SHP77 treated with DMSO at 0.1 percent for 48 hours (cell line): ENCODE data around the gene GID8.
A peak's percentile ranks its signal among the peaks of the same experiment; 100 is the strongest.

Source experiments
- DNase-seq: peaks from one replicate; lab custom pipeline; 2025; lab: John Stamatoyannopoulos, UW

GID8 gene

DNA sequence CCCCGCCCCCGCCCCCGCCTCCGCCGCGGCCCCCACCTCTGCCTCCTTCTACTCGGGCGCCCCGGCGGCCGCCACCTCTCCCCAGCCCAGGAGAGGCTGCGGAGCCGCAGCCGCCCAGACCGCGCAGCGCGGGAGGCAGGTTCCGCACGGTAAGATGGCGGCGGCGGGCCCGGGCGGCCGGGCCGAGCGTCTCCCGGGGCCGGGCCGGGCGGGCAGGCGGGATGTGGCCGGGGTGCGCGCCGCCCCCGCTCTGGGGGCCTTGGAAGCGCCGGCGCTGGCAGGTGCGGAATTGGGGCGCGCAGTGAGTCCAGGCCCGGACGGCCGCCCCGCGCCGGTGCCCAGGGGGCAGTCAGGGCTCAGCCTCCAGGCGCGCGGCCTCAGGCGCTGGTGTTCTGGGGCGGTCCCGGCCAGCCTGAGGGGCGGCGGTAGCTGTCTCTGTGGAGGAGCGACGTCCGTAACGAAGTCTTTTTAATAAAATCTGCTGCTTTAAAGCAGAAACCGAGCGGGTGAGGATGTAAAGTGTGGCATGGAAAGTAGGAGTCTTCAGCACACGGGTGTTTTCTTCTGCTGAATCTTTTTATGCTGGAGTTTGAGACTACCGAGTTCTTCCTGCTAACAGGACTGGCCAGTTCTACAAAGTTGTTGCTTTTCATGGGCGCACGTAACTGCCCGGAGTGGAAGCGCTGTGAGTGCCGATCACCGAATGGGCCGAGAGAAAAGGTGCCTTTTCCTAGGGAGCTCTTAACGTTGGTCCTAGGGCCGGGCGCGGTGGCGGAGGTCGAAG, at the start of gene GID8:
Gene GID8, plus strand, starts transcription at position 43 of the 784 bp plus-strand sequence. CDS start 3,356 bp downstream, outside the sequence.
- DNase-seq, result no peak

DNA sequence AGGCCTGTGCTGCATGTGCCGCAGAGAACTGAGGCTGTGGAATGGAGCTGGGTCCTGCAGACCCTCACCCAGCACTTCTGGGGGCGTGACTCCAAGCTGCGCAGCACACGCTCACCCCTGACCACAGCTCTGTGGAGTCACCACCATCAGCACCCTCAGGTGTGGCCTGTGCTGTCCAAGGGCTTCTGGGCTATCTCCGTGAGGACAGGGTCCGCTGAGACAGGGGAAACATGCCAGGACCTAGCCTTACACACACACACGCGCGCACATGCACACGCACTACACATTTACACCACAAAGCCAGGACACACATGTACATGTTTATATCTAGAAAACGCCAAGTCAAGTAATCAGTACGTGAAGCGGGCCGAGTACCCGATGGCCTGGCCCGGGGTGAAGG, 49.5 kb upstream of the GID8 start:
- DNase-seq, result no peak

DNA sequence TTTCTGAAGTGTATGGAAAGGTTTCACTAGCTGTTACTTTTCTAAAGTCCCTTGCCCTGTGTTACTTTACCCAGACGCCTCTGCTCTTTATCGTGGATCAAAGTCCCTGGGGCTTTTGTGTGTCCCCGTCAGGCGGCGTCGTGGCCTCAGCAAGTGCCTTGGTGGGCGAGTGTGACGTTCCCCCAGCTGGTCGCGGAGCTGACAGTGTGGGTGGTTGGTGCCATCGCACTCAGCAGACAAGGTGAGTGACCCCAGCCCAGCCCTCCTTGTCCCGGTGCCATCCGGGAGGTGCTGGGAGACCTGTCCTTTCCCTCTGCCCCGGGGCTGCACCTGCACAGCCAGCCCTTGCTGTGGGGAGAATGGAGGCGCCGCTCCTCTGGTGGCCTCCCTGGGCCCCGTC, 49.0 kb upstream of the GID8 start:
- no peak for DNase-seq

DNA sequence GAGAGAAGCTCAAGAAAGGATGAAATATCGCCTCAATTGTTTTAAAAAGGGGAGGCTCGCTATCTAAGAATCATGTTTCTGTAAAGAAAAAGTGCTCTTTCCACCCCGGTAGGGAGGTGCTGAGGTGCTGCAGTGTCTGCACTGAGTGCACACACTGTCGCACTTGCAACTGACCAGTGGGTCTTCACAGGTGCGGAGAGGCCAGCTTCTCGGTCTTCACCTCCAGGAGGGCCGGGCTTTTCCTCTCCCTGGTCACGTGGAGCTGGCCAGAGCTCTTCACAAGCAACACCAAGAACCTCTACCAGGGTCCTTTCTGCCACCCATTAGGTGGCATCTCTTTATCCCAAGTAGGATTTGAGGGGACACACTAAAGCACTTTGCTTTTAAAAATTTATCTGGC, 48.5 kb upstream of the GID8 start:
- DNase-seq, result no peak

DNA sequence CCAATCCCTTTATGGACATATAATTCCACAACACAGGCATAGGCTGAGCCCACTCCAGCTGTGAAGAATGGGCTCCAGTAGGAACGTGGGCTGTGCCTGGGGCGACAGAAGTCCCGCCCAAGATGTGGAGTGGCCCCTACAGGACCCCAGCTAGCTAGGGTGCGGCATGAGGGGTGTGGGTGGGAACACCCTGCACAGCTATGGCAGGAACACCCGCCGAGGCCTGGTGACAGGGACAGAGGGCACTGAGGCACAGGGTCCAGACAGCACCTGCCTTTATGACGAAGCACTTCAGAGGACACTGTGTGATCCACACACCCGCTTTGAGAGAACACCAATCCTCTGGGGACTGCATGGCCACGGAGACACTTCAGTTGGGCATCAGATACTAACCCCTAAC, 48.1 kb upstream of the GID8 start:
- no peak for DNase-seq

DNA sequence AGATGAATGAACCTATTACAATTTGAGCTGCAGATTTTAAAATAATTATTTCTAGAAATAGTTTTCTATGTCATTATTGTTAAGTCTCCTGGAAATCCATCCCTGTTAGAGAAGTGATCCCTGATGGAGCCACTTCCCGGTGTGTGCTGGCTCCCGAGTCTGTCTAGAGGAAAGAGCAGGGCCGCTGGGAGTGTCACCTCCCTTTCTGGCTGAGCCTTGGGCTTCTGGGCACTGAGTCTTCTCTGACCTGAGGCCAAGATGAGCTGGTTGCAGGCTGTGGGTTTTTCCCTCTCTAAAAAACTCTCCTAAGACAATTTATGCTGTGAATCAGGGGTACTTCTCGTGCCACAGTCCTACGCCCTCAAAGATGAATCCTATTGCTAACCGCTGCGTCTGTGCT, 47.5 kb upstream of the GID8 start:
- DNase-seq, result no peak

DNA sequence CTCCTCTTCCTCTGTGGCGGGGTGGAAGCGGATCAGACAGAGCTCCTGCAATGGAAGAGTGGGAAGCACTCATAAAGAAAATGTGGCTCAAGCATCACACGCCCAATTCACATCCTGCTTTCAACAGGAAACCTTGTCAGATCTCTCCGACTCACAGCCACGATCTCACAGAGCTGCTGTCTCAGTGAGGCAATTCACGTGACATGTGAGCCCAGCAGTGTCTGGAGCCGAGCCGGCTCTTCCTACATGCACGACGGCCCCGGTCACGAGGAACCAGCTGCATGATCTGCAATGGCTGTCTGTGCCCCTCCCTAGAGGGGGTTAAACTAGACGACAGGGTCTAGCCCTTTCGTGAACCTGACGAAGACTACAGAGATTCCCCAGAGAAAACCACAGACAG, 46.8 kb upstream of the GID8 start:
- DNase-seq, result no peak

DNA sequence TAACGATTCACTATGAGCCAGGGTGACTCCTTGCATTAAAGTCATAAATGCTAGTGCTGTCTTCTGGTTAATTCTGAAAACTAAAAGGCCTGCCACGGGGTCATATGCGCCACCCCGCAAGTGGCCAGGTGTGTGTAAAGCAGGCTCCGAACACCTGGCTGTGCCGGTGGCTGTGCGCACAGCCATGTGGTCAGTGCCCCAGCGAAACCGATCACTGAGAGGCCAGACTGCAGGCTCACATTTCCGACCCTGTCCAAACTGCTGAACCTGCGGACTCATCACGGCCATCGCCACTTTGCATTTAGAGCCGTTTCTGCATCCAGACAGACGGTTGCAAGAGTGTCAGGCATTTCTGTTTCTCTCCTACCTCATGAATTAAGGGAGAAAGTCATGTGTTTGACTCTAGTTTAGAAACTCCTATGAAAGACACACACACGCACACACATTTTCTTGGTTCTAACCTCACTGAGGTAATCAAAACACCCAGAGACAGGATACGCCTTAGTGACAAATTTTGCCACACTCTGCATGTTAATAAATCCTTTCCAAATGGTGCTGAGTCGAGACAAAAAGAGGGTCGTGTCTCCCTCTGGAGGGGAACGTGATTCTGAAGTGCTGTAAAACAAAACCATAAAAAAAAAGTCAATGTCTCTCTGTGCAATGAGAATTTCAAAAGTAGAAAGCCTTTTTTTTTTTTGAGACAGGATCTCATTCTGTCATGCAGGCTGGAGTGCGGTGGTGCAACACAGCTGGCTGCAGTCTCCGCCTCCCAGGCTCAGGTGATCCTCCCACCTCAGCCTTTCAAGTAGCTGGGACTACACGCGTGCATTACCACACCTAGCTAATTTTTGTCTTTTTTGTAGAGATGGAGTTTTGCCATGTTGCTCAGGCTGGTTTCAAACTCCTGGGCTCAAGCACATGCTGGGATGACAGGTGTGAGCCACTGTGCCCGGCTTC, 45.3 kb upstream of the GID8 start:
- no peak for DNase-seq

DNA sequence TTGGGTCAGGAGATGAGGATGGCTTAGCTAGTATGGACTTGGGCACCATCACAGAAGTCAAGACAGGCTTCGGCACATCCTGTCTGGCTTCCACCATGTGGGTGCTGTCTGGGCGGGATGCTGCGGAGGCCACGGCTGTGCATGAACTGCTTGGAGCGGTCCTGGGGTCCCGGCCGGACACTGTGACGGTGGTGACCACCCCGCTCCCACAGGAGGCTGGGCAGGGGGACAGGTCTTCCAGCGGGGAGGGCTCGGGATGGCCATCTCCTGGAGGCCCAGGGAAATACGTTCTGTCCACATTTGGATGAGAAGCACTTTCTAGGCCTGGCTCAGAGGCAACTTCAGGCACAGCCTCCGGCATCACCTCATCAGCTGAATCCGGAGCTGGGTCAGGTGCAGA, 44.2 kb upstream of the GID8 start:
- no peak for DNase-seq

DNA sequence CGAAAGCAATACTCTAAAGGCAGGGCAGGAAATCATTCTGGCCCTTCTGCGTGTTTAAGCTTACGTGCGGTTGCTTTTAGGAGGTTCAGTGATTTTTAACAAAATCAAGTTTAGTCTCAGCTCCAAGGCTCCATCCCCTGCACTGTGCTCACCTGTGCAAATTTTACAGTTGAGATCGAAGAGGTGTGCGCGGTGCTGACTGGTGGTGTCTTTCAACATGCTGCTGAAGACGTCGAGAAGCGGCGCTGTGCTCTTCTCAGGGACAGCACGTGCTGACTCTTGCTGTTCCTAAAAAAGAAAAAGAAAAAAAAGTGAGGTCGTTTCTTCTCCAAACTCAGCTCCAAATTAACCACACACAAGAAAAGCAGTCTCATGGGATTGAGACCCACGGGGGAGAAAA, 43.7 kb upstream of the GID8 start:
- DNase-seq, result no peak

DNA sequence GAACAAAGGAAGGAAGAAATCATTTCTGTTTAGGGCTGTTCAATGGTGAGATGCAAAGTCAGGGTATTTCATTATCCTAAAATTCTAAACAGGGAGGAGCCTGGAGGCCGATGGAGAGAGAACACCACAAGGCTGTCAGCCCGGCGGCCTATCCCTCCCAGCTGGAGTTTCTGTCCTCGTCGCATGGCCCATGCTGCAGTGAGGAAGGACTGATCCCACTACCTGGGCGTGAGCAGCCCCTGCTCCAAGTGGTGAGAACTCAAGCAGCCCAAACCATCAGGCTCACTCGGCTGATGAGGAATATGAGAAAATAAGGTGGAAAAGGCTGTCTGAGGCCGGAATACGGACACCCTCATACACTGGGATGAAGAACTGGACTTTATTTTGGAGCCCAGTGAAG, 42.4 kb upstream of the GID8 start:
- DNase-seq, result no peak

DNA sequence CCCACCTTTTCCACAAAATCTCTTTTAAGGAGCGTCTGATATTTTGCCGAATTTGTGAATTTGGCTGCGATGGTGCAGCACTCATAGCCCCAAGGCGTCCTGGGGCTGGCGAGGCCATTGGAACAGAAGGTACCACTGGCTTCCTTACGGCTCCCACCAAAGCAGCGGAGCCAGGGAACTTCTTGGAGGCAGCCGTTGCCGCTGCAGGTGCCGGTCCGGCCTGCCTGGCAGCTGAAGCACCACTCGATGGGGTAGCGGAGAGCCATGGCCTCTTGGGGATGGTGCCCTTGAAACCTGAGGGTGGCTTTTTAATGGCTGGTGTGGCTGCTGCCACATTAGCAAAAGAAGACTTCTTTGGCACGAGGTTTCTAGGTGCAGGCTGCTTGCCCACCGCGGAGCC, 41.4 kb upstream of the GID8 start:
- no peak for DNase-seq

DNA sequence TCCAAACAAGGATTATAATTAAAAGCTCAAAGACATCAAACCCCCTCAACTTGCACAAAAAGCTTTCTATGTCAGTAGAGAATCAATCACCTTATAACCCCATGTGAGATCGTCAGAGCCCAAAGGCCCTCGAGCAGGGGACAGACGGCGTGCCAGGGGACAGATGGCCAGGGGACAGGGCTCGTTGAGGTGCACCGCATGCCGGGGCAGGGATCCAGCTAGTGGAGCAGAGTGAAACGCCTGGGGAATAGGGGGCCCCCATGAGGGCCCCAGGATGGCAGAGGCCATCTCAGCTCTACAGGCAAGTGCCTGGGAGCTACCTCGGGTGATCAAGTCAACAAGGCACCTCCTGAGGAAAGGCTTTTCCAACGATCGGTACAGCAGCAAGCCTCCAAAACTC, 40.3 kb upstream of the GID8 start:
- DNase-seq, result no peak

DNA sequence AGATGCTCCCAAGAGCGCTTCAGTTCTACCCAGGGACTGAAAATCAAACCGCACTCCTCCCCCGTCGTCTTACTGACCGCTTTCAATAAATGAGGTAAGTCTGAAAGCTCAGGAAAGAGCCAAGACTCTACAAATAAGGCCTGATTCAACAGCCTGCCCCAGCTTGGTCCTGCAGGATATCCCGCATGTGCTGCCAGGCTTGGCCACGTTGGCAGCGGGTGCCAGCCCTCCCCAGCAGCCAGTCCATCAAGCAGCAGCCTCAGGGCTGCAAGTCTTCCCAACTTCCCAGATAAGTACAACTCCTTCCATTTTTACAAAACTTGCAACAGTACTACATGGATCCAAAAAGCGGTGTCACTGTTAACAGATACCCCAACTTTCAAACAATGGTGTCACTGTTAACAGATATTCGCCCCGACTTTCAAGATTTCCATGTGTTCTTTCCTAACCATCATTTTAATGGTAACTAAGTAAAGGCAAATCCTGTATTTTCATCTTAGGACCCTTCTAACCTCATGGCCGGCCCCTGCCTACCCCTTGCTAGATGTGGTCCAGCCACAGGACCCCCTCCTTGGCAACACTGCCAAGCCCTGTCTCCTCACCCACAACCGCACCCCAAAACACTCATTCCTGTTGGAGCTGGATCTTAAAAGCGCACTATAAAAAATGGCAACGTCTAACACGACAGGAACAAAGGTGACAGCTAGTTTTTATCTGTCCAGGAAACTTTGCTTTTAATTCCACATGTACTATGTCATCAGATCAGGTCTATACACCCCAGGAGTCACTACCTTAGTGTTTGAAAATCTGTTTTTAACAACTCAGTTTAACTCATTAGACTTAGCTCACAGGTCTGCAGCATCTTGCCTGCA, 39.6 kb upstream of the GID8 start:
- no peak for DNase-seq

DNA sequence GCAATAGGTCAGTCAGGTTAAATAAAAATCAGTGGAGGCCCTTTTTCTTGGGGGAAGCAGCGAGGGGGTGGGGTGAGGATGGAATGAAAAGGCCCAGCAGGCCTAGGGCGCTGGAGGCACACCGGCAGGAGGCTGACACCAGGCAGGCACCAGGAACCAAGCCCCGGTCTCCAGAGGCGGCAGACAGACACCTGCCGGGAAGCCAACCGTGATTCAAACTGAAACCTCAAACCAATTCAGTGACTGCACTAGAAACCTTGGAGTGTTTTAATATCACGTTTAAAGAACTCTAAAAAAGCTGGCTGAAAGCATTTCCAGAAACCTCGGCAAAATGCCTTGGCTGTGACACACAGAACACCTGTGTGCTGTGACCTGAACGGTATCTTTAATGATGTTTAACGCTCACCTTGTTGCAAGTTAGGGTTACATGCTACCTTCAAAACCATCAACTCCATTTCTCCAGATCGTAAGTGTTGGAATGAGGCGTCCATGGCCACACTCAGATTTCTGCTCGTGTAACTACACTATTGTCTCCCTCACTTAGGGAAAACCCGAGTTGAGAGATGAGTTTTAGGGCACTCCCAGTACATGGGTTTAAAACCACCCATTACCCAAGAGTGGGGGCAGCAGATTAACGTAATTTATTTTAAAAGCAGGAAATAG, 38.8 kb upstream of the GID8 start:
- DNase-seq, result no peak

DNA sequence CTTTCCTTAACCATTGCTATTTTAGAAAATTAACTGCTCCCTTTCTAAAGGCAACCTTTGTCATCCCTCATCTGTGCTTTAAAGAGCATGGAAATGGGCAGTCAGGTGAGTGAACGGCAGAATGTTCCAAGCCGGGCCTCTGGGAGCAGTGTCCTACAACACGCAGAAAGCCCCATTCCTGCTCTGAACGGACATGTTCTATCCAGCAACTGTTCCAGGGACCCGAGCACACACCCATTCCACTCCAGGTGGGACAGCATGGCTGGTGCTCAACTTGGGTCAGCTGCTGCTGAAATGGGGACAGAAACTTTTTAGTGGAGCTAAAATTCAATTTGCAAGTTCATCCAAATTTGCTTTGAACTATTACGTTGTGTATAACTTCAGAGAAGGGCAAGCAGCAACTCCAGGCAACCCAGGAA, 38.3 kb upstream of the GID8 start:
- no peak for DNase-seq

DNA sequence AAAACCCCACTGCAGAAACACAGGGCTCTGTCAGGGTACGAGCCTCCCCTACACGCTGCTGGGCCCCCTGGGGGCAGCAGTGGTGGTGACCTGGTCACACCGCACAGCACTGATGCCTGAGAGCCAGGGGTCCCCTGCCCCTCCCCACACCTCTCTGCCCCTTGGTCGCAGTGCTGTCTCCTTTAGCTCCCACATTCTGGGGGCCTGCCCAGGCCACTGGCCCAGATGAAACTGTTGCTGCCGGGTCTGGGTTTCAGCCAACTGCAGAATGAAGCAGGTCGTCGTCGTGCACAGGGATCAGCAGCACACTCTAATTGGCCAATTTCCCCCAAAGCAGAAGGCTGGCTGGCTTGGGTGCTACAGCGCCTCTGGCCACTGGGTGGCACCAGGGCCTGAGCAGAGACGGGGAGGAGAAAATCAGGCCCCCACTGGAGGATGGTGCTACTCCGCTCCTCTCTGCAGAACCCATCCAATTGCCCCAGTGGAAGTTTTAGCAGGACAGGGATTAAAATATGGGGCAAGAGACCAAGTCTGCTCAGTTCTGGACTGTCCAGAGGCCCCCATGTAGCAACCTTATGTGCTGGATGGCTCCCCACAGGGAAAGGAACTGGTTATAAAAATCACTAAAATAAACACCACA, 37.8 kb upstream of the GID8 start:
- peak; percentile 70 for DNase-seq

DNA sequence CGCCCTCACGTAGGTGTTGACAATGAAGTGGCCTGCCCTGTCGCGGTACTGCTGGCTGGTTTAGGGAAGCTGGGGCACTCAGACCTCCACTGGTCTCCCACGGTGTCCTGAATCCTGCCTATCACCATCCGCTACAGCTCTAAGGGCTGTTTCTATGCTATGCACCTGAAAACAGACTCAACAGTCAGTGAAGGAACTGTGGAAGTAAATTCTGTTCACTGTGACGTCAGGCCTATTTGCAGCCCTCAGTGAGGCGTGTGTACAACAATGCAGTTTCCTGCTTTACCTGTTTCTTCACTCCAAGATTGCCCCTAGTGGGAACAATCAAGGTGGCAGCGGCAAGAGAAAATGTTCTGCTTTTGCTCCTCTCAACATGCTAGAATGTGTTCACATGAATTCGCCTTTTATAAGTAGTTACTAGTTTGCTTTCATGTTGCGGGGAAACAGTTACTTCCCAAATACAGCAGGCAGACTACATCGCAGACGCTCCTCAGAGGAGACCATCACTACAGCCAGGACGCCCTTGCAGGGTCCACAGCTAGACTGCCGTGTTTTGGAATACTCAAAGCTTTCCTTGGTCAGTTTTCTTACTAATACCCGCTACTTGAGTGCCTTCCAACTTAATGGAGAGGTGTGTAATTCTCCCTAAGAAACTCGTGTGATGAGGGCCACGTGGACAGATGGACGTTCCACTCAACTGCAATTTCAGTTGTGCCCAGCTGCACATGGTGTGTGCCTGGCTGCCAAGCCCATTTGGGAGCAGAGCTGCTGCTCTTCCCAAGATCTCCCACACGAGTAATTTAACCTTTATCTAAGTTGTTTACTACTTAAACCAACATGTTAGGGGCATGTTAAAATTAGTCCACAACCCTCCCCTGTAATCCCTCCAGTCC, 37.0 kb upstream of the GID8 start:
- no peak for DNase-seq

DNA sequence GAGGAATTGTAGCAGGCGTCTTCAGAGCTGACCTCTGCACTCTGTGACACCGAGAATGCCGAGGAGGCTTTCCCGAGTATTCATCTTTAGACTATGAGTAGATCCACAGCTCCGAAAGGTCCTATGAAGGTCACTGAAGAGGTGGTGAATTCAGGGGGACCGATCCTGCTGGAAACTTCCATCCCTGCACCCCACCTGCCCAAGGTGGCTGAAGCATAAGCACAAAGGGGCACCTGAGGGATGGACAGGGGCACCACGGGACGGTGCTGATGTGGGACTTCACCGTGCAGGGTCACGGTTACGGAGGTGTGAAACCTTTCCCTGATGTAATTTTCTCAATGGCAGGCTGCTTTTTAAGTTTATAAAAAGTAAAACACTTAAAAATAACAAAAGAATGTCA, 36.1 kb upstream of the GID8 start:
- DNase-seq, result no peak
